AG04450 (cell line): ENCODE results near the gene LMBRD2. TPM values are rescaled to one million over a fixed set of nuclear protein-coding genes. Genes with fewer than 3 reads are reported as not detected.
"Not testable (repeated sequence)": the region's sequence is repeated elsewhere in the genome, so short reads cannot be mapped to it uniquely, and the experiment has no call there.

ENCODE experiments used
- CTCF ChIA-PET: fragments of 300-600, 350-600 bp; formaldehyde crosslinking; extraction: SDS; loops from one replicate; lab custom pipeline; 2022; ENCODE audit warnings: antibody characterized with exemption, inconsistent platforms; lab: Charles Lee
- POLR2A ChIA-PET: fragments of 350-600 bp; formaldehyde crosslinking; extraction: SDS; loops from one replicate; lab custom pipeline; 2021; ENCODE audit warnings: antibody characterized with exemption, inconsistent platforms; lab: Yijun Ruan, JAX
- DNase-seq: peaks from one replicate; pipeline ENCODE4 v3.0.0-alpha.2; 2011; ENCODE audit warnings: low read depth, low spot score
- H3K27ac ChIP-seq: one replicate; pipeline ENCODE4 v1.5.1; 2012; ENCODE audit warnings: low read depth, low read length, control low read depth
- H3K27me3 ChIP-seq: one replicate; pipeline ENCODE4 v1.6.0; 2012; ENCODE audit warnings: low read length; ENCODE audit not compliant: control insufficient read depth, insufficient read depth
- H3K4me3 ChIP-seq: 2 replicates; pipeline ENCODE4 v1.5.1; 2011; ENCODE audit warnings: mild to moderate bottlenecking, low read depth, low read length, control low read depth
- H3K9me3 ChIP-seq: 2 replicates; pipeline ENCODE4 v1.5.1; 2012; ENCODE audit warnings: low read length; ENCODE audit not compliant: control insufficient read depth, insufficient read depth
- polyA plus RNA-seq: library from polyadenylated mRNA; depleted of rRNA; stranded (reverse); fragments of >200 nt; gene quantifications from 2 replicates; pipeline ENCODE4 v1.2.3, GENCODE V29; 2011
- TF ChIP-seq, protein P1 (sequence below): IDR thresholded peaks from 2 replicates; pipeline ENCODE4 v1.5.1; 2011; ENCODE audit warnings: low read depth, low read length, control low read depth, inconsistent platforms

LMBRD2 gene
- polyA plus RNA-seq, 1 experiment = 5.3 TPM

DNA sequence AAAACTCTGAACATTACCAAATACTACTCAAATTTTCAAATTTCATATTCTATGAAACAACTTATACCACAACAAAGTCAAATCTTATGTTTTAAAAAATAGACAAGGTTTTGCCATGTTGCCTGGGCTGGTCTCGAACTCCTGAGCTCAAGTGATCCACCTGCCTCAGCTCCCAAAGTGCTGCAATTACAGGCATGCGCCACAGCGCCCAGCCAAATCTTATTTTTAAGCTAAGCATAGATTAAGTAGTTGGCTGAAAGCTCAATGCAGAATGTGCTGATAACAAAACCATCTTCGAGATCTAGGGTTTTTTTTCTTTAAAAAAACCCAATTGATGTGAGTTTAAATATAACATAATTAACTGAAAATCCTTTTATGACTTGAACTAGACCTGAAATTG is 6.4 kb downstream of the LMBRD2 start:
- CTCF ChIA-PET = interaction anchor here (1.9 kb wide), 1 partner anchor 66 kb away, joined by 8 read pairs; no protein-coding TSS in a partner anchor
- no peak for DNase-seq
- H3K4me3 ChIP-seq = no peak overlapping the region
- POLR2A ChIA-PET = no interaction called here
- H3K9me3 ChIP-seq = no peaks in the 10 kb centered on the region
- H3K27ac ChIP-seq = no peak overlapping the region
- TF ChIP-seq, protein P1, sequence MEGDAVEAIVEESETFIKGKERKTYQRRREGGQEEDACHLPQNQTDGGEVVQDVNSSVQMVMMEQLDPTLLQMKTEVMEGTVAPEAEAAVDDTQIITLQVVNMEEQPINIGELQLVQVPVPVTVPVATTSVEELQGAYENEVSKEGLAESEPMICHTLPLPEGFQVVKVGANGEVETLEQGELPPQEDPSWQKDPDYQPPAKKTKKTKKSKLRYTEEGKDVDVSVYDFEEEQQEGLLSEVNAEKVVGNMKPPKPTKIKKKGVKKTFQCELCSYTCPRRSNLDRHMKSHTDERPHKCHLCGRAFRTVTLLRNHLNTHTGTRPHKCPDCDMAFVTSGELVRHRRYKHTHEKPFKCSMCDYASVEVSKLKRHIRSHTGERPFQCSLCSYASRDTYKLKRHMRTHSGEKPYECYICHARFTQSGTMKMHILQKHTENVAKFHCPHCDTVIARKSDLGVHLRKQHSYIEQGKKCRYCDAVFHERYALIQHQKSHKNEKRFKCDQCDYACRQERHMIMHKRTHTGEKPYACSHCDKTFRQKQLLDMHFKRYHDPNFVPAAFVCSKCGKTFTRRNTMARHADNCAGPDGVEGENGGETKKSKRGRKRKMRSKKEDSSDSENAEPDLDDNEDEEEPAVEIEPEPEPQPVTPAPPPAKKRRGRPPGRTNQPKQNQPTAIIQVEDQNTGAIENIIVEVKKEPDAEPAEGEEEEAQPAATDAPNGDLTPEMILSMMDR = no peak
- H3K27me3 ChIP-seq = no peaks in the 10 kb centered on the region

DNA sequence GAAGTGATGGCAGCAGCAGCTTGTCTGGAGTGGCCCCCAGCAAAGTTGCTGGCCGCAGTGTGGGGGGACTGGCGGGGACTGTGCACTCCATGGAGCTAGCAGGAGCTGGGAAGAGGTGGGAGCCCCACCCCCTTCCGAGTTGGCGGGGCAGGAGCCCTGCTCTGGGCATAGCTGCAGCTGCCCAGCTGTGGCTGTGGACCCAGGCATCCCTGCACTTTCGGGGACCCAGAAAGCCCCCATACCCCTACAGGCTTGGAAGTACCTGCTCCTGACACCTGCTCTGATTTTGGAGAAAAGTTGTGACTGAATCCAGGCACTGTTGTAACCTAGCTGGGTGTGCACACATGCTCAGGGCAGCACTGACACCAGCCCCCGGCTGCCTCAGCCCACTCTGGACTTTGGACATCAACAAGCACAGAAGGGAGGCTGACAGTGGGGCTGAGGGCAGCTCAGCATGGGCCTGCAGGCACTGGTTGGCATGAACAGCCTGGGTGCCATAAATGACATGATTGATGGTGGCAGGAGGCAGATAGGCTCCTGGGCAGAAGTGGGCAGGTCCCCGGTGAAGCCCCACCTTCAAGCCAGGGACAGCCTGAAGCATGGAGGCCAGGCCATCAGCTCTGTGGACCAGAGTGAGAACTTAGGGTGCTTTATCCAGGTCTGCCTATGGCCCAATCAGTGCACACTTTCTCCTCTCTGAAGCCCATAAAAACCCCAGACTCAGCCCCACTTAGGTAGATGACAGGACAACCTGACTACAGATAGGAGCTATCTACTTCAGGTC is 12.6 kb downstream of the LMBRD2 start:
- DNase-seq = no peak
- CTCF ChIA-PET = no interaction called here
- Histone ChIP-seq H3K27ac (no peak overlapping the region), H3K9me3 (peaks cover 11% of the 10 kb centered on the region), H3K4me3 (no peak overlapping the region), H3K27me3 (no peaks in the 10 kb centered on the region)
- TF ChIP-seq, protein P1 = no peak
- POLR2A ChIA-PET = no interaction called here

DNA sequence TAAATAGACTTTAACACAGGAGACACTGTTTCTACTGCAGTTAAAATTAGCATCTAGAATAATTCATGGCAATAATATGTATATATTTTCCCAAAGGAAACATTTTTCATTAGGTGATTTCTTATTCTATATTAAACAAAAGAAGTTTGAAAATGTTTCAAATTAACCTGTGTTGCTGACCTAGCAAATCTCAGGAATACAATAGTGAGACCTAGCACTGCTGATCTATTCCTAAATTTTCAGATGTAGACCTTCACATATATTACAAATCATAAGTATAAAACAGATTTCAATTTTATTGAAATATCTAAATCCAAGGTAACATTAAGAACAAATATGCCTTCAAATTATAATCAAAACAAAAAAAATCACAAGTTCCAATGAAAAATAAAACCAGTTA is 15.1 kb downstream of the LMBRD2 start:
- CTCF ChIA-PET = no interaction called here
- H3K4me3 ChIP-seq = no peak overlapping the region
- no peak overlapping the region for H3K27ac ChIP-seq
- TF ChIP-seq, protein P1 = no peak
- no peaks in the 10 kb centered on the region for H3K27me3 ChIP-seq
- POLR2A ChIA-PET = no interaction called here
- peaks cover 11% of the 10 kb centered on the region for H3K9me3 ChIP-seq
- DNase-seq = no peak

DNA sequence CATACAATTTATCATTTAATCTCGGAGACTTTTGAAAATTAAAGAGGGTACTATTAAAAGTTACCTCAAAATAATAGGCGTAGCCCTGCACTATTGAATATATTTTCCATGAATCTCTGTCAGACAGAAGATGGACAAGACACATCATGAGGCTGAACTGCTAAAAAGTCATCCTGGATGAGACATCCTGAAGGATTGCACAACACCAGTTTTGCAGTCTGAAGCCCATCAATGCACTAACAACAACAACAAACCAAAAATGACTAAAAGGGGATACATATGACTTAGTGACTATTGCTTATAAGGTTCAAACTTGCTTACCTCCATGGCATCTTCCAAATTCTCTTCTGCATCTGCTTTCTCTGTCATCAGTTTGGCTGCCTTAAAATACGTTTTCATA is 15.7 kb downstream of the LMBRD2 start:
- no peak overlapping the region for H3K4me3 ChIP-seq
- POLR2A ChIA-PET = no interaction called here
- CTCF ChIA-PET = no interaction called here
- H3K9me3 ChIP-seq = peaks cover 11% of the 10 kb centered on the region
- H3K27me3 ChIP-seq = no peaks in the 10 kb centered on the region
- TF ChIP-seq, protein P1 = no peak
- no peak overlapping the region for H3K27ac ChIP-seq
- DNase-seq = no peak

DNA sequence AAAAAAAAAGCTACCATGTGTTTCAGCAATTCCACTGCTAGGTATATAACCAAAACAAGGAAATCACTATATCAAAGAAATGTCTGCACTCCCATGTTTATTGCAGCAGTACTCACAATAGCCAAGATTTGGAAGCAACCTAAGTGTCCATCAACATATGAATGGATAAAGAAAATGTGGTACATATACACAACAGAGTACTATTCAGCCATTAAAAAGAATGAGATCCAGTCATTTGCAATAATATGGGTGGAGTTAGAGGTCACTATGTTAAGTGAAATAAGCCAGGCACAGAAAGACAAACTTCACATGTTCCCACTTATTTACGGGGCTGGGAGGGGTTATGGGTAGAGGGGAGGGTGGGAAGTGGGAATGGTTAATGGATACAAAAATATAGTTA is 18.7 kb downstream of the LMBRD2 start:
- H3K9me3 ChIP-seq, DNase-seq, H3K4me3 ChIP-seq, H3K27ac ChIP-seq, H3K27me3 ChIP-seq: not testable (repeated sequence)
- ChIA-PET POLR2A (interaction anchor here (0.6 kb wide), 1 partner anchor 70 kb away, joined by 3 read pairs; no protein-coding TSS in a partner anchor), CTCF (interaction anchor here (0.6 to 1.7 kb wide), 2 partner anchors 45 to 54 kb away, joined by 3 to 7 read pairs; no protein-coding TSS in a partner anchor)

DNA sequence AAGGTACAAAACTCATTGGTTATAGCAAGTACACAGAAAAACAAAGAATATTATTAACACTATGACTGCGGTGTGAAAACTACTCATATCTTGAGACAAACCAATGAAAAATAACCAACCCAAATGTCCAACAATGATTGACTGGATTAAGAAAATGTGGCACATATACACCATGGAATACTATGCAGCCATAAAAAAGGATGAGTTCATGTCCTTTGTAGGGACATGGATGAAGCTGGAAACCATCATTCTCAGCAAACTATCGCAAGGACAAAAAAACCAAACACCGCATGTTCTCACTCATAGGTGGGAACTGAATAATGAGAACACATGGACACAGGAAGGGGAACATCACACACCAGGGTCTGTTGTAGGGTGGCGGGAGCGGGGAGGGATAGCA is 22.0 kb downstream of the LMBRD2 start:
- H3K27ac ChIP-seq, H3K4me3 ChIP-seq, DNase-seq, POLR2A ChIA-PET, H3K27me3 ChIP-seq, CTCF ChIA-PET, H3K9me3 ChIP-seq: not testable (repeated sequence)
